GM19328 (cell line): ENCODE results near the gene KANK4.

Experiments
- ATAC-seq: cut with Tn5 transposase; IDR thresholded peaks from one replicate; pipeline ENCODE4 v1.9.1; 2021; ENCODE audit warnings: mild to moderate bottlenecking, moderate library complexity; ENCODE audit not compliant: unreplicated experiment

KANK4 gene

DNA sequence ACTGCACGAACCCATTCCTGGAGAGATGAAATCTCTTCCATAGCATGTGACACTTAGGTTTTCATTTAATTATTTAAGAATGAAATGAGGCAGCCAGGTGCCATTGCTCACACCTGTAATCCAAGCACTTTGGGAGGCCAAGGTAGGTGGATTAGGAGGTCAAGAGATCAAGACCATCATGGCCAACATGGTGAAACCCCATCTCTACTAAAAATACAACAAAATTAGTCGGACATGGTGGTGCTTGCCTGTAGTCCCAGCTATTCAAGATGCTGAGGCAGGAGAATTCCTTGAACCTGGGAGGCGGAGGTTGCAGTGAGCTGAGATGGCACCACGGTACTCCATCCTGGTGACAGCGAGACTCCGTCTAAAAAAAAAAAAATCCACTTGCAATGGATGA is 106.8 kb downstream of the KANK4 start:
- ATAC-seq, result no peak

DNA sequence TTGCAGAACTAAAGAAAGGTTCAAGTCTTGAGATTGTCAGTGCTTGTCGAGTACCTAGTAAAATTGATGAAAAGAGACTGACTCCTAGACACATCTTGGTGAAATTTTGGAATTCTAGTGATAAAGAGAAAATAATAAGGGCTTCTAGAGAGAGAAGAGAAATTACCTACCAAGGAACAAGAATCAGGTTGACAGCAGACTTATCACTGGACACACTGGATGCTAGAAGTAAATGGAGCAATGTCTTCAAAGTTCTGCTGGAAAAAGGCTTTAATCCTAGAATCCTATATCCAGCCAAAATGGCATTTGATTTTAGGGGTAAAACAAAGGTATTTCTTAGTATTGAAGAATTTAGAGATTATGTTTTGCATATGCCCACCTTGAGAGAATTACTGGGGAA is 108.3 kb downstream of the KANK4 start:
- ATAC-seq, result no peak

- no peak for ATAC-seq
Observed at GRCh38 chr1:62209931-62210595, 109.2 kb downstream of the KANK4 start.

DNA sequence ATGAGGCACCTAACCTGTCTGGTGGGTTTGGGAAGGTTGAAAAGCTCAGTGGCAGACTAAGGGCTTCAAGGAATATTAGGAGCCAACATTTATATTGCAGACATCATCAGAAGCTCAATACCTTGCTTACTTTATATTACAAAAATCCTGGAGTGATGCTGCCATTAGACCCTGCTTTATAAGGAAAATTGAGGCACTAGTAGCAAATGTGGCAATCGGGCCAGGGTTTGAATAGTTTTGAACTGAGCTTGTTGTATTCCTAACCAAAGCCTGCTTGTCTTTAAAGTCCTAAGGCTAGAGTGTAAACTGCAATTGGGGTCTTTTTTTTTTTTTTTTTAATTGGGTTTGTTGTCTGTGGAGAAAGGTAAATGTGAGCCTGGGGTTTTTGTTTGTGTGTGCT is 110.3 kb downstream of the KANK4 start:
- ATAC-seq, result no peak

GRCh38 chr1:62208087-62208486 is 111.1 kb downstream of the KANK4 start:
- no peak for ATAC-seq

DNA sequence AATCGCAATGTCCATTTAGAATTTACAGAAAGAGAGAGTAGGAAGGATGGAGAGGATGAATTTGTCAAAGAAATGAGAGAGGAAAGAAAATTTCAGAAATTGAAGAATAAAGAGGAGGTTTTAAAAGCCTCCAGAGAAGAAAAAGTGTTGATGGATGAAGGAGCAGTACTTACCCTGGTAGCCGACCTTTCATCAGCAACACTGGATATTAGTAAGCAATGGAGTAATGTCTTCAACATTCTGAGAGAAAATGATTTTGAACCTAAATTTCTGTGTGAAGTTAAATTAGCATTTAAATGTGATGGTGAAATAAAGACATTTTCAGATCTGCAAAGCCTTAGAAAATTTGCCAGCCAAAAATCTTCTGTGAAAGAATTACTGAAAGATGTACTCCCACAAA is 112.0 kb downstream of the KANK4 start:
- ATAC-seq, result no peak

DNA sequence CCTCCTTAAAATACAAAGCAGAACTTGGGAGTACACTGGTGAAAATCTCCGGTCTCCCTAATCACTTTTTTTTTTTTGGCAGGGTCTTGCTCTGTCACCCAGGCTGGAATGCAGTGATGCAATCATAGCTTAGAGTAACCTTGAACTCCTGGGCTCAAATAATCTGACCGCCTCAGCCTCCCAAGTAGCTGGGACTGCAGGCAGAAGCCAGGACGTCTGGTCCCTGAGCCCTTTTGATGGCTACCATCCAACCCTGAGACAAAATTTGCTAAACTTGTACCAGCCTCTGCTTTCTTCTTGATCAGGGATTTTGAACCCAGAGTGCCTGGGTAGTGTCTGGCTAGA is 120.5 kb downstream of the KANK4 start:
- ATAC-seq, result no peak

DNA sequence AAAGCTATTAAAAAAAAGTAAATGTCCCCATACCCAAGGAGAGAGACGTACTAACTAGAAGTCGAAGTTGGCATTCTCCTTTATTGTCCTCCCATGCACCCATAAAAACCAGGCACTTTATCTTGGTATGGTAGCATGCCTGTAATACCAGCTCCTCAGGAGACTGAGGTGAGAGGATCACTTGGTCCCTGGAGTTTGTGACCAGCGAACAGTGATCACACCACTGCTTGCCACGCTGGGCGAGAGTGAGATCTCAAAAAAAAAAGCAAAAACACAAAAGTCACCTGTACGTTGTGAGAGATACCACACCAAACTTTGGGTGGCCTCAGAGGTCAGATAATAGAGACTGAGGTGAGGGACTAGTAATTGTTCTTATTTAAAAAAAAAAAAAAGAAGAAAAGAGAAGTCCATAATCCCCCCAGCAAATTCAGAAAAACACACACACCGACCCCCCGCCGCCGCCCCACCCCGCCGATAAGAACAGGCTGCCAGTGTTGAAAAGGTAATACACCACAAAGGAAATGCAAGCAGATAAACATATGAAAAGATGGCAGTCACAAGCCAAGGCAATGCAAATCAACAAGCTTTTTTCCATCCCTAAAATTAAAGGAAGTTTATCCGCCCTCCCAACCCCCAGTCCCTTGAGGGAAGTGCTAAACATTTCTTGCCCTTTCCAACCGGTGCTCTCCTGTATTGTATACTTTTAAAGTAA is 121.0 kb downstream of the KANK4 start:
- no peak for ATAC-seq

DNA sequence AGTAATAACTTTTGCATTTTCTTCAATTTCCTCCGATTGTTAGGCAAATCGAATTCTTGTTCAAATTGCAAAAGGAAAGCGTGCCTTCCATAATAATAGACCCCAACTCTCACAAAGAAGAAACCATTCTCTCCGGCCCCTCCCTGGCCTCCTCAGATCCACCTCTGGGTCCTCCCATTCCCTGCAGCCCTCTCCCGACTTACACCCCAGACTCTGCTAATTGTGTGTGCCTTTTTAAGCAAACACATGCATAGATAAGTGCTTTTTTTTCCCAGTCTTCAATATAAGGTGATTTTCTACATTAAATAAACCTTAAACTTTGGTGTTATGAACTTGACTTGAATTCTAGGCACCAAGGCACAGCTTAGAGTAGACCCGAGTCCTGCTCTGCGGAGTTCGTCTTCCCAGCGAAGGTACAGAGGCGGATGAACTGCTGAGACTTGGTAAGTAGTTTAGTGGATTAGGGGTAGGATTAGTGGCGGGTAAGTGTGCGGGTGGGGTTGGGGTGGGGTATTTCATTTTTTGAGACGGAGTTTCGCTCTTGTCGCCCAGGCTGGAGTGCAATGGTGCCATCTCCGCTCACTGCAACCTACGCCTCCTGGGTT is 123.0 kb downstream of the KANK4 start:
- ATAC-seq, result no peak

DNA sequence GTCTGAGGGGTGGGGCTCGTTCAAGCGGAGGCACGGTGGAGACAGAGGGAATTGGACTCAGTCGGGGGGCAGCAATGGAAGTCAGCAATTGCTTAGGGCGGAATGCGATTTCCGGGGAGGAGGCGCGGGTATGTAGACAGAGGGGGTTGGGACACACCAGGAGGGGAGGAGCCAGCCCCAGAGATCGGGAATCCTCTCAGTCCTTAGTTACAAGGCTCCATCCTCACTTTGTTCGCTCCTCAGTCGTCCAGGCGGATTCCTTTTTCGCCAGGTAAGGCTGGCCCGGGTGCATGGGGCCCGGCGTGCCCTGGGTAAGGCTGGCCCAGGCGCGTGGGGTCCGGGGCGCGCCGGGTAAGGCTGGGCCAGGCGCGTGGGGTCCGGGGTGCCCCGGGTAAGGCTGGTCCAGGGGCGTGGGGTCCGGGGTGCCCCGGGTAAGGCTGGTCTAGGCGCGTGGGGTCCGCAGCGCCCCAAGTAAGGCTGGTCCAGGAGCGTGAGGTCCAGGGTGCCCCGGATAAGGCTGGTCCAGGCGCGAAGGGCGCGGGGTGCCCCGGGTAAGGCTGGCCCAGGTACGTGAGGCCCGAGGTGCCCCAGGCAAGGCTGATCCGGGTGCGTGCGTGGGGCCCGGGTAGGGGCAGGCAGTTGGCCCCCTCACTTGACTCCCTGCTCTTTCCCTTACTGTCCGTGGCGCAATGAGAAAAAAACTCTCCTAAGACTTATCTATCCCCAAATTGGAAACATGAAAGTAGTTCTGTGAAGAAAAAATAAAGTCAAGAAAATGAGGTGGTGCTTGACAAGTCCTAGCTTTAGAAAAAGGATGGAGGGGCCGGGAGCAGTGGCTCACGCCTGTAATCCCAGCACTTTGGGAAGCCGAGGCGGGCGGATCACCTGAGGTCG is 124.3 kb downstream of the KANK4 start, which contains the start of gene L1TD1:
L1TD1 (plus strand) TSS at position 199 of the 894 bp plus-strand sequence. CDS start 11,780 bp downstream, outside the sequence.
- no peak for ATAC-seq

DNA sequence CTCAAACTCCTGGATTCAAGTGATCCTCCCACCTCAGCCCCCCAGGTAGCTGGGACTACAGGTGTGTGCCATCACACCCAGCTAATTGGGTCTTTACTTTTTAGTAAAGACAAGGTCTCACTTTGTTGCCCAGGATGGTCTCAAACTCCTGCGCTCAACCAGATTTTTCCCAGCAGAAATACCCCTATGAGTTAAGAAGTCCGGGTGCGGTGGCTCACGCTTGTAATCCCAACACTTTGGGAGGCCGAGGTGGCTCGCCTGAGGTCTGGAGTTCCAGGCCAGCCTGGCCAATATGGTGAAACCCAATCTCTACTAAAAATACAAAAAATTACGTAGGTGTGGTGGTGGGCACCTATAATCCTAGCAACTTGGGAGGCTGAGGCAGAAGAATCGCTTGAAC is 131.1 kb downstream of the KANK4 start:
- no peak for ATAC-seq

DNA sequence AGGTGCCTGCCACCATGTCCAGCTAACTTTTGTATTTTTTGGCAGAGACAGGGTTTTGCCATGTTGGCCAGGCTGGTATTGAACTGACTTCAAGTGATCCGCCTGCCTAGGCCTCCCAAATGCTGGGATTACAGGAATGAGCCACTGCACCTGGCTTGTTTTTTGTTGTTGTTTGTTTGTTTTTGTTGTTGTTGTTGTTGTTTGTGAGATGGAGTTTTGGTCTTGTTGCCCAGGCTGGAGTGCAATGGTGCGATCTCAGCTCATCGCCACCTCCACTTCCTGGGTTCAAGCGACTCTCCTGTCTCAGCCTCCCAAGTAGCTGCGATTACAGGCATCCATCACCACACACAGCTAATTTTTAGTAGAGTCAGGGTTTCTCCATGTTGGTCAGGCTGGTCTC is 131.7 kb downstream of the KANK4 start:
- no peak for ATAC-seq
